HG03442 (cell line): ENCODE results near the gene PLEKHS1.

Source experiments
- ATAC-seq: cut with Tn5 transposase; IDR thresholded peaks from one replicate; pipeline ENCODE4 v1.9.1; 2021; ENCODE audit warnings: mild to moderate bottlenecking, moderate library complexity; ENCODE audit not compliant: unreplicated experiment

PLEKHS1 gene

GRCh38 chr10:113751181-113751732, at the start of gene PLEKHS1:
PLEKHS1 (plus strand) TSS chr10:113751682; CDS start chr10:113755278, 3,596 bp downstream.
- ATAC-seq = no peak

DNA sequence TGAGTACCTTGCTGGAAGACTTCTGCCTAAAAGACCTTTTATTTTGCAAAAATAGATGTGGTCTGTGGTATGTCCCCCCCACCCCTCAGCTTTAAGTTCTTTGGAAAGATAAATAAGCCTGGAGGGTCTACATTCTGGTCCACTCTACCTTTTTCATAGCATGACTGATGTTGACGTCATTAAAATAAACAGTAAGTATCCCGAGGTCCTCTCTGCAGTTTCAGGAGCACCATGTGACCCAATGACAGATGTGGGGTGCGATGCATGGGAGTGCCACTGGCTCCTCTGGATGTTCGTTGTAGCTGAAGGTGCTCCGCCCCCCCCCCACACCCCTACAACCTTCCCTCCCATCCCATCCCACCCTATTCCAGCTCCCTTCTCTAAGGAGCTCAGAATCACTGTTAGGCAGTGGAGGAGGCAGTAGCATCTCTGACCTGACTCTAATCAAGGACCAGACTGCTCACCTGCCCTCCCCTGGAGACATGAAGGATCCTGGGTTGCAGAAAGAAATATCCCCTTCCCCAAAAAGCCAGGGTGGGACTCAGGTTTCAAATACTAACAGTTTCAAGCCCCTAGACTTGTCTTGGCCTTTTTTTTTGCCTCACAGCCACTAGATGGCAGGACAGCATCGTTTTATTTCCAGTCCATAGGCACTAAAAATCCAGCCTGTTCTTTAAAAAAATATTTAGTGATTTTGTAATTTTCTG, 46.7 kb upstream of the PLEKHS1 start:
- ATAC-seq = no peak

GRCh38 chr10:113705344-113705652, 46.2 kb upstream of the PLEKHS1 start:
- no peak for ATAC-seq

DNA sequence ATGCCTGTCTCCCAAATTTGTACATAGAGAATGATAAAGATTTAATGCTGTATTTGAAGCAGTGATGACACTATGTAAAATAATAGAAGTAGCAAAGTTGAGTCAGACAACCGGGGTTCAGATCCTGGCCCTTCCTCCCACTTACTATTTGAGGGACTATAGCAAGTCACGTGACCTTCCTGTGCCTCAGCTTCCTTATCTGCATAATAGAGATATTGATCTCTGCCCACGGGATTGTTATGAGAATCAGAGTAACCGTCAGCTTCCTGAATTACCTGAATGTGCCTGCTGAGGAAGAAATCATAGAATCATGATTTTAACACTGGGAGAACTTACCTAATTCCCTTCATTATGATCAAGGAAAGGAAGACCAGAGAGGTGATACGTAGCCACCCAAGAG, 44.9 kb upstream of the PLEKHS1 start:
- no peak for ATAC-seq

- no peak for ATAC-seq
These were observed 42.8 kb upstream of the PLEKHS1 start for GRCh38 chr10:113708640-113709039.

- no peak for ATAC-seq
These were observed 42.2 kb upstream of the PLEKHS1 start for GRCh38 chr10:113709221-113709838.

DNA sequence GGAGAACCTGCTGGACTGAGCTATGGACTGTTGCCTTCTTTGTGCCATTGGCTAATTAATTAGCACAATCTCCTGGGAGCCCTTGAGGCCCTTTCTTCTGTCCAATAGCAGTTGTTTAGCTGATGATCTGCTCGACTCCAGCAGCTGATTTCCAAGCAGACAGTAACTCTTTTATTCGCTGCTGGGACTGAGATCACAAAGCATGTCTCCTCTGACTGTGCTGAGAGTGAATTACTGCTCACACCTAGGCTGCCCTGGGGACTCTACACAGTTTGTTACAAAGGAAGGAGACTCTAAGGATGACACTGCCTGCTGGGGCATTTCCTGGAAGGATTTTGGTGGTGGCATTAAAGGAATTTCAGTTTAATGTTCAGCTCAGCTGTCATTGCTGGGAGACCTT, 40.3 kb upstream of the PLEKHS1 start:
- ATAC-seq = no peak

DNA sequence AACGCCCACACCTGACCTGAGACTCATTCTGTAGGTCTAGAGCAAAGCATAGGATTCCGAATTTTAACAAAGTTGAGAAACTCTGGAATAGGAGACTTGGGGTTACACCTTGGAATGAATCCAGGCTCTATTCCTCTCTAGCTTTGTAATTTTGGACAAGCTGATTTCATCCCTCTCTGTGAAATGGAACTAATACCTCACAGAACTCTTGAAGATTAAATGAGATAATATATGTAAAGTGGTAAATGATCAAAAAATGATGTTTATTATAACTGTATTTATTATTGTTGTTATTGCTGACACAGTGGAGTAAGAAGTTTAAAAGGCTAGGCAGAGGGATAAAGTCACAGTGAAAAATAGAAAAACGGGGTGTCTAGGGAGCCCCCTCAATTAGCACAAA, 39.5 kb upstream of the PLEKHS1 start:
- no peak for ATAC-seq

DNA sequence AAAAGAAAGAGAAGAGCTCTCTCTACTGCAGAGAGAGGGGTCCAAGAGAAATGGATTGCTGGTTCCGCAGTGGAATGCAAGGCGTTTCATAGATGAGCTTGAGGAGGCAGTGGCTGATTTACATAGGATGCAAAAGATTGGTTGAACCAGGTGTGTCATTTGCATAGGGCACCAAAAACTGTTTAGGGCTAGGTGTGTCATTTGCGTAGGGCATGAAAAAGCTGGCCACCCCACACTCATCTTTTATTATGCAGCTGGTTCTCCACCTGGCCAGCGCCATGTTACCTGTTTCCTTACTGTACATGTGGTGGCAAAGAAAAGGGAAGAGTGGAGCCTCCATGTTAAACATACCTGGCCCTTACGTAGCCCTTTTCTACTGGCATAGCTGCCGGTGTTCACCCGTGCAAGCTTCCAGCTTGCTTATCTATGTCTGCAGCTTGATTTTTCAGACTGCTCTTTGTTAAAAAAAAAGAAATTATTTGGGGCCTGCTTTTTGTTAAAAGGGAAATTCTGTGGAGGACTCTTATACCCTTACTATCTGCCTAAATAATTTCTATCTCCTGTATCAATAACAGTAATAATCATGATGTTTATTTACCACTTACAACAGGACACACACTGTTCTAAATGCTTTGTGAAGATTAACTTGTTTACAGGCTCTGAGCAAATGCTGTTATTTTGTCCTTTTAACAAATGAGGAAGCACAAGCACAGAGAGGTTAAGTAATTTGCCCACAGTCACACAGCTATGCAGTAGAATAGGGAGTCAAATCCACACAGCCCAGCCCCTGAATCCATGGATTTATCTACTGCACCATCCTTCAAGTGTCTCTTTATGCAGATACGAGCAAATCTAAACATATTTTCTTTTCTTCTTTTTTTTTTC, 38.5 kb upstream of the PLEKHS1 start:
- ATAC-seq = no peak

DNA sequence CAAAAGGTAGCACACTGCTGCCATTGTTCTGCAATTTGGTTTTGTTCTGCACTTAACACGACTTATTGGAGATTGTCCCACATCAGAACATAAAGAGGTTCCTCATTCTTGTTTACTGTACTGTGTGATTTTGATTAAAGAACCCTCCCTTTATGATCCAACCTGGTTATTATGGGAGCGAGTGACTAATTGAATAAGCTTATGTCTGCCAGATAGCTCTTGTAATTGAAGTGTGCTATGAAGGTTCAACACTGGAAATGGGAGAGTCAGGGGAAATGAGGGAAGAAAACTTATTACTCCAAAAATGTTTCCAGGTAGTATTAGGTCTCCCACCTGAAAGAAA, 37.9 kb upstream of the PLEKHS1 start:
- ATAC-seq = no peak

GRCh38 chr10:113716109-113716910, 35.2 kb upstream of the PLEKHS1 start:
- no peak for ATAC-seq

DNA sequence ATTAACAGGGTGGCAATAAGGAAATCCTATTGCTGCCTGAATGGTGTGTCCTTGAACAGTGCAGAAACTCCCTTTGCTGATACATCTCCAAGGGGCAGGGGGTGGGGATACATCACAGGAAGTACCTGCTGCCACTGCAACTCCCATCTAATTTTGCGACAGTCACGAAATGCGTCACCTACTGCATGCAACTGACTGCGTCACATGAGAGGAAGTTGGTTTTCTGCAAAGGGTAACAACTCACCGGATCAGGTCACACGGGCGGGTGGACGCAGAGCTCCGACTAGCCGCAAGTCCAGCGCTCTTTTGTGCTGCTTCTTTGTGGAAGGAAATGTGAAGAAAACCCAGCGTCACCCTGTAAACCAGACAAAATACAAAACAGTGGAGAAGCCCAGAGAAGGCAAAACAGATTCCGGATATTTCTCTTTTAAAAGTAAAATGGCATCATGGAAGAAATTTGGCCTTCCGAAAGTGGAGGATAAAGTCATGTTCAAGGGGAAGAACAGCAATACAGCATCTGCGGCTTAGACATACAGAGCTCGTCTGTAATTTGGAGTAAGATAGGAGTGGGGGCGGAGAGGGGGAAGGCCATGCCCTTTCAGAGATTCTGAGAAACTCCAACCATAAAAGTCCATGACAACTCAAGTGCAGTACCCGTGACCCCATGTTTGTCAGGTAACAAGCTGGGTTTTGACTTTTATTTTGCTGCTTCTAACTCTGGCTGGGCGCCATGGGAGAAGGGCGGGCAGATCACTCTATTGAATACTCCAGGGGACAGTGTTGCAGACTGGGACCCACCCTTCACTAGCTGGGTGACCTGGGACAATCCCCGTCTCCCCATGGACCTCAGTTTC, 32.3 kb upstream of the PLEKHS1 start:
- ATAC-seq = no peak

GRCh38 chr10:113720386-113720785, 31.1 kb upstream of the PLEKHS1 start:
- no peak for ATAC-seq

- no peak for ATAC-seq
These were observed 19.2 kb upstream of the PLEKHS1 start for GRCh38 chr10:113732160-113732881.

DNA sequence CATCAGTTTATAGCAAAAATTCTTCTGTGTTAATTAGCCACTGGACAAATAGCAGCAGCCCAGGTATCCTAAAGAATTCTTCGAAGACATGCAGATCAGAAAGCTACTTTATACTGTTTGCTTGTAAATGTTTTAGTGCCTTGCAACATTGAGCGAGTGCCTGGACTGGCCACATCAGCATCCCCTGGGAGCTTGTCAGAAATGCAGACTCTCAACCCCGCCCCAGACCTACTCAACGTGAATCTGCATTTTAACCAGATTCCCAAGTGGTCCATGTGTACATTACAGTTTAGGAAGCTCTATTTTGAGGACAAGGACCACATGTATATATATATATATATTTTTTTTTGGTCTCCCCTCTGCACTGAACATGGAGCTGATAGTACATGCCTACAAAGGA, 18.5 kb upstream of the PLEKHS1 start:
- no peak for ATAC-seq

DNA sequence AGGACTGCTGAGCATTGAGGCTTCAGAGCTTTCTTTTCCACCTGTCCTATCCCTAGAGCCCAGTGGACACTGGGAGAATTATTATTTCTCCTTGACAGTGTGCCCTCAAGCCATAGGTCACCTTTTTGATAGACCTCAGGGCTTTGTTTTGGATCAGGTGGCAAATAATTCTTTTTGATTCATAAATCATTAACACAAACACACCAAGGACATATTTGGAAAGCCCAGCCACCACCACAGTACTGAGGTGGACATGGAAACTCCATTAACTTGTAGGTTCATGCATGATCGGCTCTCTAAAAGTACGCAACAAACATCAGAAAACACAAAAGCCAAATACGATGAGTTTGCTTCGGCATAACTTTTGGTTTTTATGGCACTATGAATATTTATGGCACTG, 17.8 kb upstream of the PLEKHS1 start:
- no peak for ATAC-seq

- ATAC-seq = no peak
These were observed 15.6 kb upstream of the PLEKHS1 start for GRCh38 chr10:113735913-113736312.

GRCh38 chr10:113736576-113736975, 14.9 kb upstream of the PLEKHS1 start:
- no peak for ATAC-seq

- ATAC-seq = no peak
These were observed 12.5 kb upstream of the PLEKHS1 start for GRCh38 chr10:113739031-113739430.
